ENCODE measurements around the gene EIF4G3.

DNA sequence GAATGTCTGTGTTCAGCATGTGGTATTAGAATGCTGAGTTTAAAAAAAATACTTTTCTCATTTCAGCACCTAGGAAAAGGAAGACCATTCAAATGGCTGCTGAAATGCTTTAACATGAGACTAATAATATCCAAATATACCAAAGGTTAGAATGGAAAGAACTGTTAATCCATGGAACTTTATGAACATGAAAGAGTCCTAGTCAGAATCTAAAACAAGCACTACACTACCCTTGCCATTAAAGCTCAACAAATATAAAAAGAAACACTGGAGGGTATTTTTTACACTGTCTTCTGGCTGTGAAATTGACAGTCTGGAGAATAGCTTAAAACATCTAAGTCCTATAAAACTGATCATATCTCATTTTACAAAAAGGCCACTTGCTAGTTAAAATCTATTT lies 276.6 kb downstream of the EIF4G3 start:
- TF ChIP-seq CTCF (optimal IDR thresholded peaks at IDR 0.05 in 1 of 3, IDR thresholded peaks at IDR 0.05 in 1 of 3, conservative IDR thresholded peaks at IDR 0.05 in 1 of 3; ENCODE audit: extremely low read depth in 1 of 3, insufficient read depth in 2 of 3, low read length in 3 of 3), result no peak
- no peak for TF ChIP-seq EZH2 (IDR thresholded peaks at IDR 0.05; ENCODE audit: low read length)
